Left lung (tissue), 10 donors: ENCODE measurements around the gene TTC34. TPM values are rescaled to one million over a fixed set of nuclear protein-coding genes. Genes with fewer than 3 reads are reported as not detected.

Experiments
- ATAC-seq: fragments of 200-7000 bp; cut with Tn5 transposase; one replicate; pipeline ENCODE4 v1.9.1; 2020; ENCODE audit warnings: moderate library complexity
- DNase-seq, 4 donors: peaks; one replicate each; pipeline ENCODE4 v3.0.0-alpha.2; 2013 to 2020
- H3K27ac ChIP-seq, 2 donors: fragments of 200-600 bp; sonication (generic) in 1 of 2; one replicate each; pipeline versions ENCODE4 v1.5.0 to v1.8.0; 2020 to 2021
- H3K27me3 ChIP-seq, 2 donors: fragments of 200-600 bp; sonication (generic) in 1 of 2; one replicate each; pipeline versions ENCODE4 v1.5.0 to v1.8.0; 2020 to 2021
- H3K36me3 ChIP-seq, 2 donors: fragments of 200-600 bp; sonication (generic) in 1 of 2; one replicate each; pipeline versions ENCODE4 v1.5.0 to v1.8.0; 2020 to 2021
- H3K4me1 ChIP-seq, 2 donors: fragments of 200-600 bp; one replicate each; pipeline ENCODE4 v1.8.0; 2021
- H3K4me3 ChIP-seq, 2 donors: fragments of 200-600 bp; sonication (generic) in 1 of 2; one replicate each; pipeline versions ENCODE4 v1.5.0 to v1.8.0; 2020 to 2021; ENCODE audit warnings: mild to moderate bottlenecking in 1 of 2
- H3K9me3 ChIP-seq, 2 donors: fragments of 200-600 bp; sonication (generic) in 1 of 2; one replicate each; pipeline versions ENCODE4 v1.5.0 to v1.8.0; 2020 to 2021
- intact Hi-C, 2 donors: fragments of 100-400 bp; cut with DNase I; formaldehyde crosslinking; loops; one replicate each; pipeline versions ENCODE4 v1.11.2 to v1.14.2; 2022
- polyA plus RNA-seq, 6 donors: library from polyadenylated mRNA; unstranded; fragments of 120-200 nt; gene quantifications; one replicate each; pipeline ENCODE4 v1.2.1, GENCODE V29; 2013; ENCODE audit not compliant: insufficient read length in 6 of 6
- total RNA-seq, 2 donors: library from RNA; stranded (reverse); fragmentation: NEBNext Ultra II Directional; extraction: Animal tissue kit (Norgen Biotek cat#: 25700); gene quantifications; one replicate each; pipeline ENCODE4 v1.2.1, GENCODE V29; 2021
- TF ChIP-seq, protein P1 (sequence below), 2 donors: fragments of 200-600 bp; sonication (generic) in 1 of 2; IDR thresholded peaks; one replicate each; pipeline versions ENCODE4 v1.5.0 to v1.8.0; 2021; ENCODE audit warnings: antibody characterized with exemption in 2 of 2
- donor health status: DM: no; HTN: yes; CAD: no.
- donor health status: DM: no; HTN: no; CAD: no.

The TTC34 gene
- total and polyA plus RNA-seq, 8 donors = 0.44 to 1.2 (median 0.69) TPM

GRCh38 chr1:2823921-2824610, 22.6 kb upstream of the TTC34 start:
- H3K9me3 ChIP-seq = peaks cover 0 to 12% of the 10 kb centered on the region in 2 donors
- H3K27me3 ChIP-seq = peaks cover 0 to 55% of the 10 kb centered on the region in 2 donors
- ATAC-seq (no peak), DNase-seq (peak in 1 of 4 donors; percentile 24)
- no peaks in the 10 kb centered on the region for H3K36me3 ChIP-seq
- TF ChIP-seq, protein P1, sequence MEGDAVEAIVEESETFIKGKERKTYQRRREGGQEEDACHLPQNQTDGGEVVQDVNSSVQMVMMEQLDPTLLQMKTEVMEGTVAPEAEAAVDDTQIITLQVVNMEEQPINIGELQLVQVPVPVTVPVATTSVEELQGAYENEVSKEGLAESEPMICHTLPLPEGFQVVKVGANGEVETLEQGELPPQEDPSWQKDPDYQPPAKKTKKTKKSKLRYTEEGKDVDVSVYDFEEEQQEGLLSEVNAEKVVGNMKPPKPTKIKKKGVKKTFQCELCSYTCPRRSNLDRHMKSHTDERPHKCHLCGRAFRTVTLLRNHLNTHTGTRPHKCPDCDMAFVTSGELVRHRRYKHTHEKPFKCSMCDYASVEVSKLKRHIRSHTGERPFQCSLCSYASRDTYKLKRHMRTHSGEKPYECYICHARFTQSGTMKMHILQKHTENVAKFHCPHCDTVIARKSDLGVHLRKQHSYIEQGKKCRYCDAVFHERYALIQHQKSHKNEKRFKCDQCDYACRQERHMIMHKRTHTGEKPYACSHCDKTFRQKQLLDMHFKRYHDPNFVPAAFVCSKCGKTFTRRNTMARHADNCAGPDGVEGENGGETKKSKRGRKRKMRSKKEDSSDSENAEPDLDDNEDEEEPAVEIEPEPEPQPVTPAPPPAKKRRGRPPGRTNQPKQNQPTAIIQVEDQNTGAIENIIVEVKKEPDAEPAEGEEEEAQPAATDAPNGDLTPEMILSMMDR (IDR thresholded peaks at IDR 0.05) = no peak
- no peak overlapping the region for H3K4me3 ChIP-seq
- intact Hi-C loops = no loop called here
- no peak overlapping the region for H3K27ac ChIP-seq
- no peaks in the 10 kb centered on the region for H3K4me1 ChIP-seq

GRCh38 chr1:2822621-2823145, 21.2 kb upstream of the TTC34 start:
- Histone ChIP-seq H3K9me3 (peaks cover 0 to 6% of the 10 kb centered on the region in 2 donors), H3K4me3 (no peak overlapping the region), H3K27me3 (peaks cover 0 to 55% of the 10 kb centered on the region in 2 donors), H3K27ac (no peak overlapping the region), H3K36me3 (no peaks in the 10 kb centered on the region), H3K4me1 (no peaks in the 10 kb centered on the region)
- TF ChIP-seq, protein P1 (IDR thresholded peaks at IDR 0.05) = no peak
- peak in 1 of 4 donors; percentile 46 for DNase-seq
- ATAC-seq = no peak
- intact Hi-C loops = no loop called here

GRCh38 chr1:2821966-2822620, 20.6 kb upstream of the TTC34 start:
- H3K4me1 ChIP-seq = no peaks in the 10 kb centered on the region
- no peak overlapping the region for H3K27ac ChIP-seq
- peak; percentile 95 for ATAC-seq
- intact Hi-C loops = no loop called here
- peaks cover 0 to 55% of the 10 kb centered on the region in 2 donors for H3K27me3 ChIP-seq
- TF ChIP-seq, protein P1 (IDR thresholded peaks at IDR 0.05) = peak; percentile 51 to 54
- H3K36me3 ChIP-seq = no peaks in the 10 kb centered on the region
- no peak overlapping the region for H3K4me3 ChIP-seq
- H3K9me3 ChIP-seq = no peaks in the 10 kb centered on the region
- DNase-seq = peak; percentile 36 to 81 (median 58)

- Histone ChIP-seq H3K4me1 (no peaks in the 10 kb centered on the region), H3K27me3 (peaks cover 0 to 55% of the 10 kb centered on the region in 2 donors), H3K9me3 (no peaks in the 10 kb centered on the region), H3K27ac (no peak overlapping the region), H3K4me3 (no peak overlapping the region), H3K36me3 (no peaks in the 10 kb centered on the region)
- TF ChIP-seq, protein P1 (IDR thresholded peaks at IDR 0.05) = no peak
- ATAC-seq (no peak), DNase-seq (peak in 1 of 4 donors; percentile 40)
- intact Hi-C loops = no loop called here
These were observed 20.0 kb upstream of the TTC34 start for GRCh38 chr1:2821373-2821955.
